Measurements from ENCODE around the gene NFIA. TPM values are rescaled to one million over a fixed set of nuclear protein-coding genes. Genes with fewer than 3 reads are reported as not detected.

The NFIA gene
- total and polyA plus RNA-seq, 2 donors (not counting 1 experiment from before 2014, with no cell fraction given): 0.28 to 0.54 TPM

- Mint-ChIP-seq H3K4me3 (no peak overlapping the region), H3K27ac (no peak overlapping the region), H3K4me1 (no peaks in the 10 kb centered on the region), H3K27me3 (peaks cover 8% of the 10 kb centered on the region), H3K9me3 (ENCODE audit: insufficient read depth) (no peaks in the 10 kb centered on the region)
- intact Hi-C loops (cut with micrococcal nuclease): no loop called here
- H3K4me2 ChIP-seq (replicated peaks; ENCODE audit: low read depth, low read length, poor library complexity, severe bottlenecking): no peak overlapping the region
- no peak overlapping the region for H3K9ac ChIP-seq (ENCODE audit: low read length)
- ChIA-PET CTCF (interaction anchor here (1.0 kb wide), 1 partner anchor 287 kb away, joined by 4 read pairs; no protein-coding TSS in a partner anchor), POLR2A (no interaction called here)
- no peak overlapping the region for H3K27ac ChIP-seq (ENCODE audit: low read length in 2 of 2)
- H3K79me2 ChIP-seq (ENCODE audit: control insufficient read depth, insufficient read depth, low read length): no peaks in the 10 kb centered on the region
- H3K4me3 ChIP-seq (ENCODE audit: control extremely low read depth in 1 of 5, extremely low read depth in 1 of 5, insufficient read depth in 1 of 5, low read depth in 2 of 5, low read length in 4 of 5): no peak overlapping the region
- no peaks in the 10 kb centered on the region for H3K4me1 ChIP-seq (ENCODE audit: control insufficient read depth in 2 of 2, insufficient read depth in 2 of 2, low read length in 2 of 2)
- DNase-seq: no peak
- TF ChIP-seq CTCF (IDR thresholded peaks at IDR 0.05): no peak
- TF ChIP-seq EZH2 (IDR thresholded peaks at IDR 0.05; ENCODE audit: borderline replicate concordance, insufficient read depth, low read depth, low read length, poor library complexity, severe bottlenecking): no peak
- no peak for ATAC-seq (ENCODE audit: low read depth)
- H2AFZ ChIP-seq (ENCODE audit: insufficient read depth, low read depth, low read length, poor library complexity, severe bottlenecking): no peak overlapping the region
- H3K27me3 ChIP-seq (replicated peaks in 1 of 4; ENCODE audit: control extremely low read depth in 1 of 4, control insufficient read depth in 3 of 4, insufficient read depth in 4 of 4, low read length in 3 of 4): no peaks in the 10 kb centered on the region
- no peaks in the 10 kb centered on the region for H3K9me3 ChIP-seq (ENCODE audit: control extremely low read depth in 1 of 3, control insufficient read depth in 2 of 3, insufficient read depth in 1 of 3, low read length in 2 of 3)
- 69% methylated on average over 2 of the region's 3 CpGs for WGBS (ENCODE audit: insufficient coverage)
- H4K20me1 ChIP-seq (ENCODE audit: control insufficient read depth, insufficient read depth, low read length, poor library complexity, severe bottlenecking): no peaks in the 10 kb centered on the region
- no peaks in the 10 kb centered on the region for H3K36me3 ChIP-seq (replicated peaks in 1 of 2; ENCODE audit: control extremely low read depth in 1 of 2, control insufficient read depth in 1 of 2, extremely low read depth in 1 of 2, insufficient read depth in 2 of 2, low read length in 1 of 2)
Measured at GRCh38 chr1:61337037-61337436, 254.7 kb downstream of the NFIA start.

DNA sequence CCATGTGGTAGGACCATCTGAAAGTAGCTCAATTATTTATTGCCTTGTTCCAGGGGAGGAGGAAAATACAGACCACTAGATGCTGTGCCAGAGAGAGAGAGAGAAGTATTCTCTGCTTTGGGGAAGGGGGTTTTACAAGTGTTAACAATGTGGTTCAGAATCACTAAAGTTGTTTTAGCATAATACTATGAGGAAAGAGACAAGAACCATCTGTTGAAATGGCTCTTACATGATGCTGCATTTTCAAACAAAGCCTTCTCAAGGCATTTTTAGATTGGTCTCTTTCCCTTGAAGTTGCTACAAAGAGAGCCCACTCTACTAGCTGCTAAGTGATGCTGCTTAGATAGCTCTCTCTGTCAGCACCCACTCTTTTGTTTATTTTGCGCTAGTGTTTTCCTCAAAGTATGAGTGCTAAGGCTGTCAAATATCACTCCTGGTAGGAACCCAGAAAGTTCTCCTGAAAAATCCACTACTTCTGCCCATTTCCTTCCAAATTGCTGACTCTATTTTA is 255.1 kb downstream of the NFIA start:
- no peak overlapping the region for H3K27ac Mint-ChIP-seq
- DNase-seq: no peak
- no peak overlapping the region for H3K27ac ChIP-seq (ENCODE audit: low read length in 2 of 2)
- H3K9me3 ChIP-seq (ENCODE audit: control extremely low read depth in 1 of 3, control insufficient read depth in 2 of 3, insufficient read depth in 1 of 3, low read length in 2 of 3): no peaks in the 10 kb centered on the region
- intact Hi-C loops (cut with micrococcal nuclease): no loop called here
- H3K4me2 ChIP-seq (replicated peaks; ENCODE audit: low read depth, low read length, poor library complexity, severe bottlenecking): no peak overlapping the region
- no peaks in the 10 kb centered on the region for H3K79me2 ChIP-seq (ENCODE audit: control insufficient read depth, insufficient read depth, low read length)
- no peak for TF ChIP-seq EZH2 (IDR thresholded peaks at IDR 0.05; ENCODE audit: borderline replicate concordance, insufficient read depth, low read depth, low read length, poor library complexity, severe bottlenecking)
- no peak for TF ChIP-seq CTCF (IDR thresholded peaks at IDR 0.05)
- H3K9ac ChIP-seq (ENCODE audit: low read length): no peak overlapping the region
- H3K9me3 Mint-ChIP-seq (ENCODE audit: insufficient read depth): no peaks in the 10 kb centered on the region
- H4K20me1 ChIP-seq (ENCODE audit: control insufficient read depth, insufficient read depth, low read length, poor library complexity, severe bottlenecking): no peaks in the 10 kb centered on the region
- POLR2A ChIA-PET: no interaction called here
- CTCF ChIA-PET: interaction anchor here (1.0 kb wide), 1 partner anchor 288 kb away, joined by 4 read pairs; no protein-coding TSS in a partner anchor
- no peak overlapping the region for H2AFZ ChIP-seq (ENCODE audit: insufficient read depth, low read depth, low read length, poor library complexity, severe bottlenecking)
- H3K27me3 Mint-ChIP-seq: peaks cover 8% of the 10 kb centered on the region
- no peaks in the 10 kb centered on the region for H3K4me1 Mint-ChIP-seq
- no peak overlapping the region for H3K4me3 Mint-ChIP-seq
- no peaks in the 10 kb centered on the region for H3K4me1 ChIP-seq (ENCODE audit: control insufficient read depth in 2 of 2, insufficient read depth in 2 of 2, low read length in 2 of 2)
- no peak for ATAC-seq (ENCODE audit: low read depth)
- no peaks in the 10 kb centered on the region for H3K27me3 ChIP-seq (replicated peaks in 1 of 4; ENCODE audit: control extremely low read depth in 1 of 4, control insufficient read depth in 3 of 4, insufficient read depth in 4 of 4, low read length in 3 of 4)
- no peak overlapping the region for H3K4me3 ChIP-seq (ENCODE audit: control extremely low read depth in 1 of 5, extremely low read depth in 1 of 5, insufficient read depth in 1 of 5, low read depth in 2 of 5, low read length in 4 of 5)
- no peaks in the 10 kb centered on the region for H3K36me3 ChIP-seq (replicated peaks in 1 of 2; ENCODE audit: control extremely low read depth in 1 of 2, control insufficient read depth in 1 of 2, extremely low read depth in 1 of 2, insufficient read depth in 2 of 2, low read length in 1 of 2)
- WGBS (ENCODE audit: insufficient coverage): no CpG with 5 or more reads among the region's 1 CpG

Data from B cell (primary cell).